GM12874 (cell line): ENCODE measurements around the gene LZTS3.

Experiments used
- TF ChIP-seq, protein P1 (sequence below): IDR thresholded peaks from 2 replicates; pipeline ENCODE4 v1.5.1; 2011; ENCODE audit warnings: low read depth, mild to moderate bottlenecking, control low read depth, low read length, moderate library complexity; ENCODE audit not compliant: insufficient read depth

The LZTS3 gene

GRCh38 chr20:3173610-3174441, 477 bp upstream of the LZTS3 start:
- TF ChIP-seq, protein P1, sequence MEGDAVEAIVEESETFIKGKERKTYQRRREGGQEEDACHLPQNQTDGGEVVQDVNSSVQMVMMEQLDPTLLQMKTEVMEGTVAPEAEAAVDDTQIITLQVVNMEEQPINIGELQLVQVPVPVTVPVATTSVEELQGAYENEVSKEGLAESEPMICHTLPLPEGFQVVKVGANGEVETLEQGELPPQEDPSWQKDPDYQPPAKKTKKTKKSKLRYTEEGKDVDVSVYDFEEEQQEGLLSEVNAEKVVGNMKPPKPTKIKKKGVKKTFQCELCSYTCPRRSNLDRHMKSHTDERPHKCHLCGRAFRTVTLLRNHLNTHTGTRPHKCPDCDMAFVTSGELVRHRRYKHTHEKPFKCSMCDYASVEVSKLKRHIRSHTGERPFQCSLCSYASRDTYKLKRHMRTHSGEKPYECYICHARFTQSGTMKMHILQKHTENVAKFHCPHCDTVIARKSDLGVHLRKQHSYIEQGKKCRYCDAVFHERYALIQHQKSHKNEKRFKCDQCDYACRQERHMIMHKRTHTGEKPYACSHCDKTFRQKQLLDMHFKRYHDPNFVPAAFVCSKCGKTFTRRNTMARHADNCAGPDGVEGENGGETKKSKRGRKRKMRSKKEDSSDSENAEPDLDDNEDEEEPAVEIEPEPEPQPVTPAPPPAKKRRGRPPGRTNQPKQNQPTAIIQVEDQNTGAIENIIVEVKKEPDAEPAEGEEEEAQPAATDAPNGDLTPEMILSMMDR = peak; percentile 43

- TF ChIP-seq, protein P1 = no peak
Observed at GRCh38 chr20:3172126-3172932, 1.0 kb downstream of the LZTS3 start.

DNA sequence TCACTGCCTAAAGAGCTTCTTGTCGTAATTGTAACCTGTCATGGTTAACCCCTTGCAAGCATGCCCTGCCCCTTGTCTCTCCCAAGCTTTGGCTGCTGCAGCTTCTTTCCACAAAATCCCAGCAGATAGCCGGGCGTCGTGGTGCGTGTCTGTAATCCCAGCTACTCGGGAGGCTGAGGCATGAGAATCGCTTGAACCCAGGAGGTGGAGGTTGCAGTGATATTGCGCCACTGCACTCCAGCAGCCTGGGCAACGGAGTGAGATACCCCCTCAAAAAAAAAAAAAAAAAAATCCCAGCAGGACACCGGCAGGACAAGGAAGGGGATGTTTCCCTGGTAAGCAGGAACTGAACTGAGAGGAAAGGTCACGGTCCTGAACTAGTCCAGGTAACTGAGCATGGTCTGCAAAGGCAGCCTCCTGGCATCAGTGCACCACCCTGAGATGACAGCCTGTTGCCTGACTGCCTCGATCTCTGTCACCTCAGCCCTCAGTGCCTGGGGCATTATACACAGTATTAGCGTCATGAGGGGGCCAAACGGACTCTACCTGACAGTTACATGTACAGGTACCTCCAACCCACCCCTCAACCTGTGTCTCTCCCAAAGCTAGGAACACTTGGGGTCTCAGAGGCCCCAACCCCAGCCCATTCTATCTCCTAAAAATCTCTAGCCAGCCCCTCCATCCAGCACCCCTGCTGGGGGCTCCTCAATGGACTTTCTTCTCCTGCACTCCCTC, 1.8 kb downstream of the LZTS3 start:
- TF ChIP-seq, protein P1 = no peak

DNA sequence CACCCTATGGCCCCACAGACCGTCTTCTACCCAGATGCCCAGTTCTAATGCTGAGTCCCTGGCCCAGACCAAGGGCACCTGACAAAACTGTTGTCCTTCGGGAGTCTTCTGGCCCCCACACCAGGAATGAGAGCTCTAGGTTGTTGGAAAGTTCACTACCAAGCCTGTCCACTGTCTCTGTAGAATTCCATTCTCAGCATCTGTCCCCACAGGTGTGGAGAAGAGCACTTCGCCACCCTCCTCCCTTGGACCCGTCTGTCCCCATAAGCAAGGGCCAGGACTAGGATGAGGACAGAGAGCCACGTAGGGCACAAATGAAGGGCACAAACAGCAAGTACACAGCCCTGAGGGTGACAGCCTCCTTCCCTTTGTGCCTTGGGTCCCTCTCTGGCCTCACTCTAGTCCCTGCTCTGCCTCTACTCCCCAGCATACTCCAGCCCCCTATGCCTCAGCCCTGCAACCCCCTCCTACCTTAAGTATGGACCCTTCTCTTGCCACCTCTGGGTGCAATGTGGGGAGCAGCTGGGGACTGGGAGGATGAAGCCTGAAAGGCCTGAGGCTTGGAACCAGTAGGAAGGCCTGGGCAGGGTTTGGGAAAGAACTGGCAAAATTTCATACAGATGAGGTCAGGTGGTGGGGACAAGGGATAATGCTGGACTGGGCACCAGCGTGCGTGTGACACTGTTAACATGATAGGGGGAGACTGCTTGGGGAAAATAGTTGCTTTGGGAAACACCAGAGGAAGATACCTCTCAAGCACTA, 4.3 kb downstream of the LZTS3 start:
- TF ChIP-seq, protein P1 = no peak

- TF ChIP-seq, protein P1 = no peak
Observed at GRCh38 chr20:3168079-3168828, 5.1 kb downstream of the LZTS3 start.

- TF ChIP-seq, protein P1 = no peak
Observed at GRCh38 chr20:3167738-3168078, 5.6 kb downstream of the LZTS3 start.
